Iris pigment epithelial cell (primary cell): Measurements from ENCODE around the gene SH3GL3.
A peak's percentile ranks its signal among the peaks of the same experiment; 100 is the strongest.

Experiments used
- DNase-seq: peaks from one replicate; pipeline ENCODE4 v3.0.0-alpha.2; 2011; ENCODE audit warnings: low read depth

The SH3GL3 gene

GRCh38 chr15:83504365-83504764 is 57.2 kb downstream of the SH3GL3 start:
- peak; percentile 3 for DNase-seq

DNA sequence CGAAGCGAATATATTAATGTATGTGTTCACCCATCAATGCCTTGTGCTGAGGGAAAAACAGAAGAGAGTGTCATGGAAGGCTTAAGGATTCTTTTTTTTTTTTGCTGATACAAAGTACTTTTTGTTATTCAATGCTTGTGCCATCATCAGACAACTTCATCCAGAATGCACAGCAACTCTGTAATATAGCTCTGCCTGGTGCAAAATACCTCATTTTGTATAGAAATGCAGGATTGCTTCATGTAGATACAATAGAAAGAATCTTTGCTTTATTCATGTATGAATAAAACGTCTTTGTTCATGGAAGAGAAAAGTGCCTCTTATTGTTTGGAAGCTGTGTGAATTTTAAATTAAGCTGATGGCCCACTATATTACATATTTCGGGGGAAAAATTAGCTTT is 62.9 kb downstream of the SH3GL3 start:
- DNase-seq, result no peak

- no peak for DNase-seq
Observed at GRCh38 chr15:83512459-83512858, 65.3 kb downstream of the SH3GL3 start.

GRCh38 chr15:83514584-83514983 is 67.4 kb downstream of the SH3GL3 start:
- DNase-seq, result peak; percentile 1

DNA sequence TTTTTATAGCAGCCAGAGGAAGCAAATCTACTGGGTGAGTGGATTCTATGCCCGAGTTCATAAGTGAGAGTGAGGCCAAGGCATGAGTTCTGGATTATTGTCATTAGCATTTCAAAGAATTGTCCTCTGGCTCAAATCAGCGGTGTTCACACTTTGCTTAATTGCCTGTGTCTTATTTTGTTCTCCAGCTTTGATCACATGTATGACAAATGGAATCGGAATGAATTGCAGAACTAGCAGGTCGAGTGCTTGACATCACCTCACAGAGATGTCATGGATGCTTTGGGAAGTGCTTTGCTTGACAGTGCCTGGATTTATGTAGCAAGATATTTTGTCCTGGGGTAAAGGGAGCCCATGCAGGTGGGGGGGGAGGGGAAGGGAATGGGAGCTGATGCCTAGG is 68.0 kb downstream of the SH3GL3 start:
- DNase-seq, result no peak

- DNase-seq, result peak; percentile 43
Observed at GRCh38 chr15:83516935-83517334, 69.8 kb downstream of the SH3GL3 start.

GRCh38 chr15:83526319-83526718 is 79.2 kb downstream of the SH3GL3 start:
- no peak for DNase-seq

DNA sequence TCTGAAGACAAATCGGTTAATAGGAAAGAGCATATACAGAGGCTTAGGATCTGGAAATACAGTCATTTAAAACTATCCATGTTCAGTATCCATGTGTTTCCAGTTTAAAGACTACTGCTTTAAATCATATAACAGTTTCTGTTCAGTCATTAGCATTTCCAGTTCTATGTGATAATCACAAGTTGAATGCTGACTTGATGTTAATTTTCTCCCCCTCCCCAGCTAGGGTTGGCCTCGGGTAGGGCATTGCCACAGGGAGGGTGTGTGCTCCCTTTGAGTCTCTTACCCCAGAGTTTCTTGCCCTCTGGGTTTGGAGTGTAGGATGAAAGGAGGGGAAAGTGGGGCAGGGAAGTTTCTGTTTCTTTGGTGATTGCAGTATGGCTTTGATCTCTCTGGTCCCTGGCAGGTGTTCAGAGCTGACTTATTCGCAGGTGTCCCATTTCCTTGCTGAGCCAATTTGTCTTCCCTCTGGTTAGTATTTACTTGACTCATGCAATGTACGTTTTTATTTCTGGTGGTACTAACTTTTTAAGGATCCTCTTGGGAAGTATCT is 86.3 kb downstream of the SH3GL3 start:
- DNase-seq, result no peak

DNA sequence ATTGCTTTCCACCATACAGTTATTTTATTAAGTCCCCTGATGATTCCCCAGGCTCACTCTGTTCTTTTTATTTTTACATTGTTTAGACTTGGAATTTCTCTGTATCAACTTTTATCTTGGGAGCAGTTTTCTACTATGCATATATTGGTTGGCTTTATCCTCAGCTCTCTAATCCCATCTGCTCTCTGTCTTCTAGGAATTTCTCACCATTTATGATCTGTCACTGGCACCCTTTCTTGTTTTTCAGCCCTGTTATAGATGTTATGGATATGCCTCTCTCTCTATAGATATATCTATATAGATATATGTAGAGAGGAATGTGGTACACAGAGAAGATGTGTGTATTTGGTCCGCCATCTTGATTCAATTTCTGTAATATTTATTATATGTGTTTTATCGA is 90.5 kb downstream of the SH3GL3 start:
- no peak for DNase-seq

- peak; percentile 10 for DNase-seq
Observed at GRCh38 chr15:83538682-83539081, 91.5 kb downstream of the SH3GL3 start.

DNA sequence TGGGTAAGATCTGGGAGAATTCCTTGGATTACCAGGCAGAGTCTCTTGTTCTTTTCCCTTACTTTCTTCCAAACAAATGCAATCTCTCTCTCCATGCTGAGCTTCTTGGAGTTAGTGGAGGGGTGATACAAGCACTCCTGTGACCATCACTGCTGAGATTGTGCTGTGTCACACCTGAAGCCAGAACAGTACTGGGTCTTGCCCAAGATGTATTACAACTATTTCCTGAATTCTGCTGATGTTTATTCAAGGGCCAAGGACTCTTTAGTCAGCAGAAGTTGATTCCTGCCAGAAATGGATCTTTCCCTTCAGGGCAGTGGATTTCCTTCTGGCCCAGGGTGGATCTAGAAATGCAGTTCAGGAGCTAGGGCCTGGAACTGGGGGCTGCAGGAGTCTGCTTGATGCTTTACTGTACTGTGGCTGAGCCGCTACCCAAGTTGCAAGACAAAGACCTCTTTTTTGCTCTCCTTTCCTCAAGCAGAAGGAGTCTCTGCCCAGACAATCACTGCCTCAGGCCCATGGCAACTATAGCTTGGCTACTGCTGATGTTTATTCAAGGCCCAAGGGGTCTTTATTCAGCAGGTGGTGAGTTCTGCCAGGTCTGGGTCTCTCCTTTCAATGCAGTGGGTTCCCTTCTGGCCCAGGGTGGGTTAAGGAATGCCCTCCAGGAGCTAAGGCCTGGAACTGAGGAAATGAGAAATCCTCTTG is 98.8 kb downstream of the SH3GL3 start:
- DNase-seq, result peak; percentile 25

DNA sequence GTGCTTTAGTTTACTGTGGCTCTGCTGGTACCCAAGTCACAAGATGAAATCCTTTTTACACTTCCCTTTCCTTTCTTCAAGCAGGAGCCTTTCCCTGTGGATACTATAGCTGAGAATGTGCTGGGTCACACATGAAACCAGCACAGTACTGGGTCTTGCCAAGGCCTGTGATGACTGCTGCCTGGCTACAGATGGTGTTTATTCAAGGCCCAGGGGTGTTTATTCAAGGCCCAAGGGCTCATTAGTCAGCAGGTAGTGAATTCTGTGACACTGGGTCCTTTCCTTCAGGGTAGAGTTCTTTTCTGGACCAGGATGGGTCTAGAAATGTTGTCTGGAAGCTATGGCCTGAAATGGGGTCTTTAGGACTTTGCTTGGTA is 99.4 kb downstream of the SH3GL3 start:
- no peak for DNase-seq

- no peak for DNase-seq
Observed at GRCh38 chr15:83547168-83547567, 100.0 kb downstream of the SH3GL3 start.

DNA sequence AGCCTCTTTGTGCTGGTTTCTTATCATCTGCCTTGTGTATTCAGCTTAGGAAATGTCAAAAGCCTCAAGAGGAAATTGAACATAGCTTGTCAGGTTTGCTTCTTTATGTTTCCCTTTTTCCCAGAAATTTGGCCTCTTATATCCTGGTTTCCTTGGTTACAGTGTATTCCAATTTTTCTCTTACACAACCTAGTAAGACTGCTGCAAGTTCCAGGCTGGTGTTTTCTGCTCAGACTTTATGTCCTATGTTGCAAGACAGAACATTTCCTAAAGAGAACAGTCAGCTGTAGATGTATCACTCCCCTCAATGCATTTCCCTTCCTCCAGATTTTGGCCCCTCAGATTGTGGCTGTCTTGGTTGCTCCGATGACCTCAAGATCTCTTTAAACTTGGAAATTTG is 102.5 kb downstream of the SH3GL3 start:
- no peak for DNase-seq

GRCh38 chr15:83554558-83554957 is 107.4 kb downstream of the SH3GL3 start:
- no peak for DNase-seq

- DNase-seq, result no peak
Observed at GRCh38 chr15:83555383-83555782, 108.2 kb downstream of the SH3GL3 start.

DNA sequence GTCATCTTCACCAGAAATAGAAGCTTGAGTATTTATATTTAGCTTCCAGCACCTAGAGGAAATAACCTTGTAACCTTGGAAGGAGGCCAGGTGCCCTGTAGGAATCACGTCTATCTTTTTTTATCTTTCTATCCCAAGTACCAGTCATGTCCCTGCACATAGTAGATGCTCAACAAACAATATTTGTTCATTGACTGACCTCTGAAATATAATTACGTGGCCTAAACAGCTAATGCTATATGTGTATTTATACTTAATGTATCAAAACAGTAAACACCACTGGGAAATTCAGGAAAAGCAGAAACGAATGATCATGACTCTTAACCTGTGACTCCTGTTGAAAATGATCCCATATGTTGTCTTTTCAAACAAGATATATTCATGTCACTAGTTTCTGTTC is 108.9 kb downstream of the SH3GL3 start:
- DNase-seq, result no peak

GRCh38 chr15:83556754-83557153 is 109.6 kb downstream of the SH3GL3 start:
- DNase-seq, result no peak

GRCh38 chr15:83558146-83558545 is 111.0 kb downstream of the SH3GL3 start:
- no peak for DNase-seq

DNA sequence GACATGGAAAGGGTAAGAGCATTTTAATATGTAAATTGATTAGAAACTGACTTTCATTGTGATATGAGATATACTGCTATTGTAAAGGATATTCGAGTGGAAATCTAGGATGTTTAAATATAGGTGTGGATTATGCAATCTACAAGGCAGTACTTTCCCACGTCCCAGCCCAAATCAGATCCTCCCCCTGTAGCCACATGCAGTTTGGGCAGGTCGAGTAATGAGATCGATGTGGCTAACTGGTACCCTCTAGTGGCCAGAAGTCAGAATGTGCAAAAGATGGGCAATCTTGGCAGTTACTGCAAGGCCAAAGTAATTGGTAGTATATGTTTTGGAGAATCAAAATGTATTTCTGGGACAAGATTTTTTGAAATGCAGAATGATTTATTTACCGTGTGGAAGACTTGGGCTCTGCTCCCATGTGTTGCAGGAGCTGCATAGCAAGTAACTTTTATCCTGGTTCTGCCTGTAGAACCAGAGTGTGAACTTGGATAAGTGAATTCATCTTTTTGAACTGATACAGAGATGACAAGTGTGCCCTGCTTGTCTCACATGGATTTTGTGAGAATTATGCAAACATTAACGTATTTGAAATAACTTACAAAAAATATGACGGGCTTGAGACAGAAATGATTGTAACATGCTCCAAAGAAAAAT is 112.3 kb downstream of the SH3GL3 start:
- peak; percentile 71 for DNase-seq

GRCh38 chr15:83561661-83562060 is 114.5 kb downstream of the SH3GL3 start:
- no peak for DNase-seq

DNA sequence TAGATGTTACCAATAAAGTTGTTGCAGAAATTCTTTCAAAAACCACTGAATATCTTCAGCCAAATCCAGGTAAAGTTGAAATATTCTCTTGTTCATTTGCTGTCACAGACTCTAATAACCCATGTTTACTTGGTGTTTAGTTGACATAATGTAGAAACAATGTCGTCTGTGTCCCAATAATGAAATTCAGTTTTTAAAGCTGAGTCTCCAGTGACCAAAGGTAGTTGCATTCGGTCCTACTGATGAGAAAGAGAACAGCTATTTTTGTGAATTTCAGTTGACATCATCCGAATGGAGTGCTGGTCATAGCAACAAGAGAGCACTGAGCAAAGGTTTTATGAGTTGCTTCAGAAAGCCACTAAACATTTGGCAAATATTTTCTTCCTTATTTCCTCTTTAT is 118.0 kb downstream of the SH3GL3 start:
- no peak for DNase-seq

DNA sequence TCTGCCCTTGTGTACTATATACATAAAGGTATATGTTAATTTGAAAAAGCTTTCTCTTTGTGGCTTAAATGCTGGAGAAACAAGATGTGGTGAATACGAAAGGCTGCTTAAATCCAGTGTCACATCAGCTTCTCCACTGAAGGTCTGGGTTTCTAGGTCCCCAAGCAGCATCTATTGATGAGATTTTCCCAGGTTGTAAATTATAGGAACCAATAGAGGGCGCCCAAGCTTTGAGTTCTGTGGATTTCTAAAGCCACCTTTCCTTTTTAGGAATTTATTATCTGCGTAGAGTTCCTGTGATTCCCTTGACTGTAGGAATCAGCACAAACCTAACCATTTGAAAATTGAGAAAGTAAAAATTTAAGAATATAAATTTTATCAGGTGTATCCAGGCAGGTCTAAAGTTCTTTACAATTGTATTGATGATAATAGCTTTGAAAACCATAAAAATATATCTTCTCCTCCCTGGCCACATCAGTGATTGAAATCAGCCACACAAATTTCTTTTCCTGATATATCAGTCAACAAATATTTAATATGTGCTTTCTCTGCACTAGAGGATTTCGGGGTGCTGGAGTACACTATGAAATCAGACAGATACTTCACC is 118.5 kb downstream of the SH3GL3 start:
- peak; percentile 21 for DNase-seq
